BLaER1 treated with 17β-estradiol and CSF1 and Interleukin-3, amounts not matched to agents 10 nM and 100 nM (cell line): ENCODE results near the gene WWOX.

Source experiments
- H3K27ac ChIP-seq, 11 experiments: shearing (Covaris generic); formaldehyde crosslinking; 2 replicates each; pipeline ENCODE4 v1.8.1; 2022
- H3K27me3 ChIP-seq, 11 experiments: shearing (Covaris generic); formaldehyde crosslinking; 2 replicates each; pipeline ENCODE4 v1.8.1; 2022
- H3K36me3 ChIP-seq, 11 experiments: shearing (Covaris generic); formaldehyde crosslinking; 2 replicates each; pipeline ENCODE4 v1.8.1; 2022
- H3K4me1 ChIP-seq, 10 experiments: shearing (Covaris generic); formaldehyde crosslinking; 2 replicates each; pipeline ENCODE4 v1.8.1; 2022
- H3K4me2 ChIP-seq, 11 experiments: shearing (Covaris generic); formaldehyde crosslinking; 2 replicates each; pipeline ENCODE4 v1.8.1; 2022
- H3K4me3 ChIP-seq, 10 experiments: shearing (Covaris generic); formaldehyde crosslinking; 2 replicates each; pipeline ENCODE4 v1.8.1; 2022
- H3K9ac ChIP-seq, 11 experiments: shearing (Covaris generic); formaldehyde crosslinking; 2 replicates each; pipeline ENCODE4 v1.8.1; 2022
- H3K9me3 ChIP-seq, 11 experiments: shearing (Covaris generic); formaldehyde crosslinking; replicated peaks in 1 of 11; 2 replicates each; pipeline ENCODE4 v1.8.1; 2022
- H4K20me1 ChIP-seq, 11 experiments: shearing (Covaris generic); formaldehyde crosslinking; 2 replicates each; pipeline ENCODE4 v1.8.1; 2022
- Cebpa-rat ChIP-seq, 11 experiments: shearing (Covaris generic); IDR thresholded peaks; 2 replicates each; pipeline ENCODE4 v1.8.1; 2022

WWOX gene

GRCh38 chr16:78445818-78446217 lies 346.4 kb downstream of the WWOX start:
- no peak overlapping the region for H3K4me2 ChIP-seq
- H3K27ac ChIP-seq, result no peak overlapping the region
- H4K20me1 ChIP-seq, result no peaks in the 10 kb centered on the region
- no peak overlapping the region for H3K4me3 ChIP-seq
- H3K36me3 ChIP-seq, result no peaks in the 10 kb centered on the region
- no peaks in the 10 kb centered on the region for H3K27me3 ChIP-seq
- H3K4me1 ChIP-seq, result no peaks in the 10 kb centered on the region
- H3K9me3 ChIP-seq, result no peaks in the 10 kb centered on the region
- H3K9ac ChIP-seq, result no peak overlapping the region
- no peak for TF ChIP-seq Cebpa-rat (IDR thresholded peaks at IDR 0.05)

DNA sequence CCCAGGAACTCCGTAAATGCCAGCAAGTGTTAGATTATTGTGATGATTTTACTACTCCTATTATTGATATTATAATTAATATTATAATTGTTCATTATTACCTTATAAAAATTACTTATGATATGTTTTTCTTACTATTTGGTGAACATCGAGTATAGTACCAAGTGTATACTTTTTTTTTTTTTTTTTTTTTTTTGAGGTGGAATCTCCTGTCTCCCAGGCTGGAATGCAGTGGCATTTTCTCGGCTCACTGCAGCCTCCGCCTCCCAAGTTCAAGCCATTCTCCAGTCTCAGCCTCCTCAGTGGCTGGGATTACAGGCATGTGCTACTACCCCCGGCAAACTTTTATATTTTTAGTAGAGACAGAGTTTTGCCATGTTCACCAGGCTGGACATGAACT lies 347.0 kb downstream of the WWOX start:
- no peaks in the 10 kb centered on the region for H3K4me1 ChIP-seq
- no peaks in the 10 kb centered on the region for H3K9me3 ChIP-seq
- H3K27me3 ChIP-seq, result no peaks in the 10 kb centered on the region
- no peaks in the 10 kb centered on the region for H3K36me3 ChIP-seq
- no peak overlapping the region for H3K4me3 ChIP-seq
- no peak overlapping the region for H3K9ac ChIP-seq
- no peak overlapping the region for H3K27ac ChIP-seq
- no peak overlapping the region for H3K4me2 ChIP-seq
- no peak for TF ChIP-seq Cebpa-rat (IDR thresholded peaks at IDR 0.05)
- no peaks in the 10 kb centered on the region for H4K20me1 ChIP-seq

DNA sequence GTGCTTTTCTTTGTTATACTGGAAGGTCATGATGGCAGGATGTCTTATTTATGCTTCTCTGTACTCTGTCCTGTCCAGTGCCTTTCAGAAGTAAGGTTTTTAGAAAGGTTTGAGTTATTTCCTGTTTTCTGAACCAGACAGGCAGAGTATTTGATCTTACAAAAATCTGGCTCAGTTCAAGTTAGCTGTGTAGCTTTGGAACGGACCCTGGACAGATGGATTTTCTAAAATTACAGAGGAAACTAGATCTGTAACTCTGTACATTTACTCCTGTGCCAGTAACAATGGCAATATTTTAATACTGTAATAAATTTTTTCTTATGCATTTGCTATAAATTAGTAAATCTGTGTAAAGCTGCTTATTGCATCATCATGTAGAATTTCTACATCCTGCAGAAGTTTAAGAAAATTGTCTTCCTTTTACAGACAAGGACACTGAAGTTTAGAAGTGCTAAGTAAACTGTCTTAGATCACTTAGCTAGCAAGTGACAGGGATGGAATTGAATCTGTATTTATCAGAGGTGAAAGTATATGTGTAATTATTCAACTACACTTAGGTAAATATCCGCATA lies 347.6 kb downstream of the WWOX start:
- H3K27ac ChIP-seq, result no peak overlapping the region
- no peak overlapping the region for H3K9ac ChIP-seq
- no peaks in the 10 kb centered on the region for H3K36me3 ChIP-seq
- H3K4me2 ChIP-seq, result no peak overlapping the region
- no peaks in the 10 kb centered on the region for H3K9me3 ChIP-seq
- H4K20me1 ChIP-seq, result no peaks in the 10 kb centered on the region
- no peak overlapping the region for H3K4me3 ChIP-seq
- no peaks in the 10 kb centered on the region for H3K27me3 ChIP-seq
- H3K4me1 ChIP-seq, result no peaks in the 10 kb centered on the region
- no peak for TF ChIP-seq Cebpa-rat (IDR thresholded peaks at IDR 0.05)

GRCh38 chr16:78448658-78449271 lies 349.3 kb downstream of the WWOX start:
- Histone ChIP-seq H3K27me3 (no peaks in the 10 kb centered on the region), H3K9me3 (no peaks in the 10 kb centered on the region), H3K27ac (no peak overlapping the region), H3K9ac (no peak overlapping the region), H3K4me2 (no peak overlapping the region), H3K4me1 (no peaks in the 10 kb centered on the region), H4K20me1 (no peaks in the 10 kb centered on the region), H3K4me3 (no peak overlapping the region), H3K36me3 (no peaks in the 10 kb centered on the region)
- no peak for TF ChIP-seq Cebpa-rat (IDR thresholded peaks at IDR 0.05)

GRCh38 chr16:78450255-78450654 lies 350.8 kb downstream of the WWOX start:
- H3K9ac ChIP-seq, result no peak overlapping the region
- no peak overlapping the region for H3K4me3 ChIP-seq
- no peaks in the 10 kb centered on the region for H4K20me1 ChIP-seq
- no peak overlapping the region for H3K27ac ChIP-seq
- H3K4me2 ChIP-seq, result no peak overlapping the region
- TF ChIP-seq Cebpa-rat (IDR thresholded peaks at IDR 0.05), result no peak
- no peaks in the 10 kb centered on the region for H3K27me3 ChIP-seq
- no peaks in the 10 kb centered on the region for H3K9me3 ChIP-seq
- no peaks in the 10 kb centered on the region for H3K36me3 ChIP-seq
- H3K4me1 ChIP-seq, result no peaks in the 10 kb centered on the region

DNA sequence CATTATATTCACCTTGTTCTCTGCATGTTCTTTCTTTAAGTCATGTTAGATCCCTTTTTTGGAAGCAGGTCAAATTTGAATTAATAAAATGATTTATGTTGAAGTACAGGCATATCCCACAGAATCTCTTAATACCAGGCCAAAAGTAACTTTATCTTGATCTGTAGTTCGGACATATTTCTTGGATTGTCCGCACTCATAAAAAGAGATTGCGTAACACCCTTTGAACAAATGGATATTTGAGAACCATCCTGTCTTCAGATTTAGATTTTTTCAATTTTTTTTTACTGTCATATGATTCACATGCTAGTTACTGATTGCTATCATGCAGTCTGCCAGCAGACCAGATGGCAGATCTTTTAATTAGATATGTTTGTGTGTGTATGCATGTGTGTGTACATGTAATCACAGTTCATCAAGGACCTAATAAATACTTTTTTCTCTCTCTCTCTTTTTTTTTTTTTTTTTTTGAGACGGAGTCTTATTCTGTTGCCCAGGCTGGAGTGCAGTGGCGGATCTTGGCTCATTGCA lies 352.6 kb downstream of the WWOX start:
- no peak overlapping the region for H3K4me3 ChIP-seq
- H3K9me3 ChIP-seq, result no peaks in the 10 kb centered on the region
- TF ChIP-seq Cebpa-rat (IDR thresholded peaks at IDR 0.05), result peak in 5 of 11 experiments; percentile 19 to 82 (median 72); a peak in 8 of 22 replicates
- no peak overlapping the region for H3K27ac ChIP-seq
- no peak overlapping the region for H3K4me2 ChIP-seq
- no peaks in the 10 kb centered on the region for H3K36me3 ChIP-seq
- no peaks in the 10 kb centered on the region for H3K4me1 ChIP-seq
- no peaks in the 10 kb centered on the region for H4K20me1 ChIP-seq
- no peak overlapping the region for H3K9ac ChIP-seq
- no peaks in the 10 kb centered on the region for H3K27me3 ChIP-seq

- TF ChIP-seq Cebpa-rat (IDR thresholded peaks at IDR 0.05), result no peak
These were observed 356.4 kb downstream of the WWOX start for GRCh38 chr16:78455861-78456260.

DNA sequence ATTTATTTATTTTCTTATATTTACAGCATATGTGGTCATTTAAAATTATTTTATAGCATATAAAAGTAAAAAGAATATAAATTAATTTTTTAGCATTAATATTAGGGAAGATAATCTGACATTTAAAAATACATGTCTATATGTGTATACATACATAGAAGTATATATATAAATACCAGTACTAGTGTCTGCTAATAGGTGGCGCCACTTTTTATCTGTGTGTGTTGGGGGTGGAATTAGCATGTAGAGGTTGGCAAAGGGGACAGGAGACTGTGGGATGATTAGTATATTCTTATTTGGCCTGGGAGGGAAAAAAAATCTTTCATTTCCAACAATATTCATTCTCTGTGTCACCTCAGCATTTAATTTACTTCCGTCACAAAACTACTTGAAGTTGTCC lies 359.1 kb downstream of the WWOX start:
- Histone ChIP-seq H3K36me3 (no peaks in the 10 kb centered on the region), H3K4me2 (no peak overlapping the region), H3K4me1 (peaks cover 0 to 12% (median 7%) of the 10 kb centered on the region in 10 experiments; a peak in 9 of 20 replicates), H3K9ac (no peak overlapping the region), H3K27me3 (no peaks in the 10 kb centered on the region), H3K4me3 (no peak overlapping the region), H3K27ac (no peak overlapping the region), H4K20me1 (no peaks in the 10 kb centered on the region), H3K9me3 (peaks cover 0 to under 1% (median 0%) of the 10 kb centered on the region in 11 experiments; a peak in 2 of 22 replicates)
- TF ChIP-seq Cebpa-rat (IDR thresholded peaks at IDR 0.05), result no peak

More at GRCh38 chr16:78455861-78456260, 356.4 kb downstream of the WWOX start:
- Histone ChIP-seq H3K4me3 (no peak overlapping the region), H3K27ac (no peak overlapping the region), H3K27me3 (no peaks in the 10 kb centered on the region), H3K4me2 (no peak overlapping the region), H4K20me1 (no peaks in the 10 kb centered on the region), H3K36me3 (no peaks in the 10 kb centered on the region), H3K4me1 (0 out of 20 replicates have a peak, but pooled peaks cover 0 to 1% (median 0%) of the 10 kb centered on the region in 10 experiments), H3K9me3 (no peaks in the 10 kb centered on the region), H3K9ac (no peak overlapping the region)

DNA sequence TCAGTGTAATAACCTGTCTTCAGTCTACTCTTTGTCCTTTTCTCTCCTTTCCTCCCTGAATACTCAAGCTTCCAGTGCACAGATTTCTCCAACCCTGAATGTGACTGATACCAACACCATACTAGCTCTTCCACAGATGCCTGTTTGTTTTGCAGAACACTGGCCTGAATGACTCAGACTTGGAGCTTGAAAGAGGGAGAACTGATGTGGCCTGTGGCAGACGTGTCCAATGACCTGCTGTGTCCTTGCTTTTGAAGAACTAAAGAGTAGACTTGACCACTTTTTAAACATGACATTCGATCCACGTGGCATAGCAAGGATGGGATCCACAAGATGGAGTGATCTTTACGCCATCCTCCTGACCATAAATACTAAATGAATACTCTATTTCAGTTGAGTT lies 361.0 kb downstream of the WWOX start:
- H3K36me3 ChIP-seq, result peaks cover 0 to 8% (median 0%) of the 10 kb centered on the region in 11 experiments; a peak in 1 of 22 replicates
- H3K4me3 ChIP-seq, result no peak overlapping the region
- H3K27me3 ChIP-seq, result no peaks in the 10 kb centered on the region
- H3K9me3 ChIP-seq, result peaks cover 11 to 19% (median 14%) of the 10 kb centered on the region in 11 experiments; a peak in 20 of 22 replicates
- no peak overlapping the region for H3K4me2 ChIP-seq
- H4K20me1 ChIP-seq, result no peaks in the 10 kb centered on the region
- H3K9ac ChIP-seq, result no peak overlapping the region
- no peak for TF ChIP-seq Cebpa-rat (IDR thresholded peaks at IDR 0.05)
- peaks cover 0 to 12% (median 7%) of the 10 kb centered on the region in 10 experiments; a peak in 9 of 20 replicates for H3K4me1 ChIP-seq
- H3K27ac ChIP-seq, result no peak overlapping the region
